Measurements from ENCODE around the gene BHLHE23. TPM values are rescaled to one million over a fixed set of nuclear protein-coding genes. Genes with fewer than 3 reads are reported as not detected.

The BHLHE23 gene
- total and polyA plus RNA-seq, 2 donors (not counting 1 experiment from before 2014, with no cell fraction given), result not detected

DNA sequence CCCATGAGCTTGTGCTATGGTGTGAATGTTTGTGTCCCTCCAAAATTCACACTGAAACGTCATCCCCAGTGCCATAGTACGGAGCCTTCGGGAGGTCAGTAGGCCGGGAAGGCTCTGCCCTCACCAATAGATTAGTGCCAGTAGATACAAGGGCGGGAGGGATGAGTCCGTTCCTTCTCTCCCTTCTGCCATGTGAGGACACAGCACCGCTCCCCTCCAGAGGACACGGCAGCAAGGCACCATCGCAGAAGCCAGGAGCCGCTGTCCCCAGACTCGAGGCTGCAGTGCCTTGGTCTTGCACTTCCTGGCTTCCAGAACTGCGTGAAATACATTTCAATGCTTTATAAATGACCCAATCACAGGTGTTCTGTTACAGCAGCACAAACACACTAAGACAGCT, 39.2 kb upstream of the BHLHE23 start:
- no peak for TF ChIP-seq EZH2 (IDR thresholded peaks at IDR 0.05; ENCODE audit: low read length, missing control alignments)
- TF ChIP-seq, protein P1, sequence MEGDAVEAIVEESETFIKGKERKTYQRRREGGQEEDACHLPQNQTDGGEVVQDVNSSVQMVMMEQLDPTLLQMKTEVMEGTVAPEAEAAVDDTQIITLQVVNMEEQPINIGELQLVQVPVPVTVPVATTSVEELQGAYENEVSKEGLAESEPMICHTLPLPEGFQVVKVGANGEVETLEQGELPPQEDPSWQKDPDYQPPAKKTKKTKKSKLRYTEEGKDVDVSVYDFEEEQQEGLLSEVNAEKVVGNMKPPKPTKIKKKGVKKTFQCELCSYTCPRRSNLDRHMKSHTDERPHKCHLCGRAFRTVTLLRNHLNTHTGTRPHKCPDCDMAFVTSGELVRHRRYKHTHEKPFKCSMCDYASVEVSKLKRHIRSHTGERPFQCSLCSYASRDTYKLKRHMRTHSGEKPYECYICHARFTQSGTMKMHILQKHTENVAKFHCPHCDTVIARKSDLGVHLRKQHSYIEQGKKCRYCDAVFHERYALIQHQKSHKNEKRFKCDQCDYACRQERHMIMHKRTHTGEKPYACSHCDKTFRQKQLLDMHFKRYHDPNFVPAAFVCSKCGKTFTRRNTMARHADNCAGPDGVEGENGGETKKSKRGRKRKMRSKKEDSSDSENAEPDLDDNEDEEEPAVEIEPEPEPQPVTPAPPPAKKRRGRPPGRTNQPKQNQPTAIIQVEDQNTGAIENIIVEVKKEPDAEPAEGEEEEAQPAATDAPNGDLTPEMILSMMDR (conservative IDR thresholded peaks at IDR 0.05 in 1 of 2, IDR thresholded peaks at IDR 0.05 in 1 of 2; ENCODE audit: low read depth in 1 of 2, low read length in 2 of 2), result no peak
- Histone ChIP-seq H3K4me2 (ENCODE audit: extremely low read depth, insufficient read depth, low read length) (no peak overlapping the region), H2AFZ (ENCODE audit: low read length) (no peak overlapping the region), H3K27me3 (ENCODE audit: control insufficient read depth, insufficient read depth, low read length) (peaks cover 3% of the 10 kb centered on the region), H3K4me1 (ENCODE audit: control insufficient read depth, extremely low read depth, insufficient read depth, low read length) (no peaks in the 10 kb centered on the region), H3K36me3 (ENCODE audit: control insufficient read depth, insufficient read depth, low read length) (no peaks in the 10 kb centered on the region), H3K79me2 (ENCODE audit: control insufficient read depth, insufficient read depth, low read length) (no peaks in the 10 kb centered on the region), H3K4me3 (replicated peaks in 1 of 4; ENCODE audit: control extremely low read depth in 1 of 4, insufficient read depth in 1 of 4, low read depth in 3 of 4, low read length in 4 of 4) (no peak overlapping the region), H3K27ac (ENCODE audit: insufficient read depth, low read length) (no peak overlapping the region), H3K9me3 (ENCODE audit: control insufficient read depth, insufficient read depth, low read depth, low read length) (no peaks in the 10 kb centered on the region), H3K9ac (ENCODE audit: insufficient read depth, low read length) (no peak overlapping the region), H4K20me1 (ENCODE audit: control insufficient read depth, extremely low read depth, insufficient read depth, low read length) (no peaks in the 10 kb centered on the region)
- DNase-seq (ENCODE audit: low read depth in 2 of 2), result no peak

DNA sequence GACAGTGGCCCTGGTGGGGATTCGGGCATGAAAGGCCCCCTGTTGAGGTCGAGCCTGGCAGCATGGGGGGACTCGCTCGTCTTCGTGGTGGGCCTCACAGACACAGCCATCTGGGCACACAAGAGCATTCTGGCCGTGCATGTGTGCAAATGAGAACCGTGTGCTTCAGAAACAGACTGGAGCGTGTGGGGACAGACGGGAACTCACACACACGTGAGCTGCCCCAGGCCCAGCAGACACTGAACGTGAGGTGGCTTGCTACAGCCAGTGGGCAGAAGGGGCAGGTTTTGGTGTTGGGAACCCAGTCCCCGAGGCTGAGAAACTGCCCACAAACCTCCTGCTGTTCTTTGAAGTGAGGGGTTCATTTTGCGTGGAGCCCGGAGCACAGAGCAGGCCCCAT, 38.6 kb upstream of the BHLHE23 start:
- Histone ChIP-seq H3K27me3 (ENCODE audit: control insufficient read depth, insufficient read depth, low read length) (peaks cover 3% of the 10 kb centered on the region), H3K79me2 (ENCODE audit: control insufficient read depth, insufficient read depth, low read length) (no peaks in the 10 kb centered on the region)
- DNase-seq (ENCODE audit: low read depth in 2 of 2), result no peak

DNA sequence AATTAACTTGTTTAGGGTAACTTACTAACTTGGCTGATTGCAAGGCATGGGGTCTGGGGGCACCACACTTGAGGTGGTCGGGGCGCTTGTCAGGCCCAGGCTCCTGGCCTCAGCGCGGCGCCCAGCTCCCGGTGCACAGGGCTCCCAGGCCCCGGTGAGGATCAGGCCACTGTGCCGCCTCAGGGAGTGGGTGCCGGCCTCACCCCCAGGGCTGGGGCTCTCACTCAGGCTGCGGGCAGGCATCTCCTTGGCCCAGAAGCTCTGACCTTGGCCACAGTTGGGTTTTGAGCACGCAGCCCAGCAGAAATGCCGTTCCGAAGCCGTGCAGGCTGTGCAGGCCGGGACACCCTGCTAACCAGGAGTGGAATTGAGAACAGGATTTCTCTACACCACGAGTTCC, 37.8 kb upstream of the BHLHE23 start:
- Histone ChIP-seq H3K27ac (ENCODE audit: insufficient read depth, low read length) (no peak overlapping the region), H3K4me3 (replicated peaks in 1 of 4; ENCODE audit: control extremely low read depth in 1 of 4, insufficient read depth in 1 of 4, low read depth in 3 of 4, low read length in 4 of 4) (no peak overlapping the region), H3K27me3 (ENCODE audit: control insufficient read depth, insufficient read depth, low read length) (peaks cover 3% of the 10 kb centered on the region), H3K79me2 (ENCODE audit: control insufficient read depth, insufficient read depth, low read length) (no peaks in the 10 kb centered on the region), H4K20me1 (ENCODE audit: control insufficient read depth, extremely low read depth, insufficient read depth, low read length) (no peaks in the 10 kb centered on the region), H2AFZ (ENCODE audit: low read length) (no peak overlapping the region), H3K9ac (ENCODE audit: insufficient read depth, low read length) (no peak overlapping the region), H3K4me1 (ENCODE audit: control insufficient read depth, extremely low read depth, insufficient read depth, low read length) (no peaks in the 10 kb centered on the region), H3K4me2 (ENCODE audit: extremely low read depth, insufficient read depth, low read length) (no peak overlapping the region), H3K9me3 (ENCODE audit: control insufficient read depth, insufficient read depth, low read depth, low read length) (no peaks in the 10 kb centered on the region), H3K36me3 (ENCODE audit: control insufficient read depth, insufficient read depth, low read length) (no peaks in the 10 kb centered on the region)
- no peak for DNase-seq (ENCODE audit: low read depth in 2 of 2)
- no peak for TF ChIP-seq EZH2 (IDR thresholded peaks at IDR 0.05; ENCODE audit: low read length, missing control alignments)
- TF ChIP-seq, protein P1 (conservative IDR thresholded peaks at IDR 0.05 in 1 of 2, IDR thresholded peaks at IDR 0.05 in 1 of 2; ENCODE audit: low read depth in 1 of 2, low read length in 2 of 2), result no peak

More for the DNA sequence above, 38.6 kb upstream of the BHLHE23 start:
- H4K20me1 ChIP-seq (ENCODE audit: control insufficient read depth, extremely low read depth, insufficient read depth, low read length), result no peaks in the 10 kb centered on the region
- no peak overlapping the region for H3K4me2 ChIP-seq (ENCODE audit: extremely low read depth, insufficient read depth, low read length)
- no peaks in the 10 kb centered on the region for H3K4me1 ChIP-seq (ENCODE audit: control insufficient read depth, extremely low read depth, insufficient read depth, low read length)
- no peak for TF ChIP-seq EZH2 (IDR thresholded peaks at IDR 0.05; ENCODE audit: low read length, missing control alignments)
- TF ChIP-seq, protein P1 (conservative IDR thresholded peaks at IDR 0.05 in 1 of 2, IDR thresholded peaks at IDR 0.05 in 1 of 2; ENCODE audit: low read depth in 1 of 2, low read length in 2 of 2), result no peak
- no peaks in the 10 kb centered on the region for H3K9me3 ChIP-seq (ENCODE audit: control insufficient read depth, insufficient read depth, low read depth, low read length)
- H3K9ac ChIP-seq (ENCODE audit: insufficient read depth, low read length), result no peak overlapping the region
- H3K4me3 ChIP-seq (replicated peaks in 1 of 4; ENCODE audit: control extremely low read depth in 1 of 4, insufficient read depth in 1 of 4, low read depth in 3 of 4, low read length in 4 of 4), result no peak overlapping the region
- no peak overlapping the region for H3K27ac ChIP-seq (ENCODE audit: insufficient read depth, low read length)
- no peak overlapping the region for H2AFZ ChIP-seq (ENCODE audit: low read length)
- no peaks in the 10 kb centered on the region for H3K36me3 ChIP-seq (ENCODE audit: control insufficient read depth, insufficient read depth, low read length)
